GM04504 (cell line): ENCODE data around the gene CCSER1.

ENCODE experiments used
- DNase-seq: peaks from one replicate; pipeline ENCODE4 v3.0.0-alpha.2; 2012; ENCODE audit warnings: low read depth

CCSER1 gene

DNA sequence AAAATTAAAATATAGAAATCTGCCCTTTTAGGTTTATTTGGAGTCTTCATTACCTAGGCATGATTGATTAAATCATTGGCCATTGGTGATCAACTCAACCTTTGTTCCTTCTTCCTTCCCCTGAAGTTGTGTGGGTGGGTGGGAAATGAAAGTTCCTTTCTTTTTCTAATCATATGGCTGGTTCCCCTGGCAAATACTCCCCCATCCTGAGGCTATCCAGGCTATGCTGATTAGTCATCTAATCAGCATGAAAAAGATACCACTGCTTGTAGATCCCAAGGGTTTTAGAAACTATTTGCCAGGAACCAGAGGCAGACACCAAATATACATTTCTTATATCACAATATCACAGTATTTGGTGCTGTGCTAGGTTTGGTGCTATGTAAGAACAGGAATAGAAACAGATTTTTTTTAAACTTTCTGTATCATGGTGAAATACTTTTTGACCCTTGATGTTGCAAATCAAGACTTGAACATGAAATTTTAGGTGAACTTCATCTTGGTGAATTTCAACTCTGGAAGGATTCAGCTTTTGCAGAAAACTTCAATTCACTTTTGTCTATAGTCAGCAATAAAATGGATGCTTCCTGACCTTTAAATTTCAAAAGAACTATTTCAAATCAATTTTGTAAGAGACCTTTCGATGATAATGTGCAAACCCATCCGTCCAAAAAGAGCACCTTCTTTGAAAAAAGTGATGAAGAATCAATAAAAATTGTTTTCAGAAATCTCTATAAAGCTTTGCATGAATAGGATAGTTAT lies 71.1 kb downstream of the CCSER1 start:
- no peak for DNase-seq

DNA sequence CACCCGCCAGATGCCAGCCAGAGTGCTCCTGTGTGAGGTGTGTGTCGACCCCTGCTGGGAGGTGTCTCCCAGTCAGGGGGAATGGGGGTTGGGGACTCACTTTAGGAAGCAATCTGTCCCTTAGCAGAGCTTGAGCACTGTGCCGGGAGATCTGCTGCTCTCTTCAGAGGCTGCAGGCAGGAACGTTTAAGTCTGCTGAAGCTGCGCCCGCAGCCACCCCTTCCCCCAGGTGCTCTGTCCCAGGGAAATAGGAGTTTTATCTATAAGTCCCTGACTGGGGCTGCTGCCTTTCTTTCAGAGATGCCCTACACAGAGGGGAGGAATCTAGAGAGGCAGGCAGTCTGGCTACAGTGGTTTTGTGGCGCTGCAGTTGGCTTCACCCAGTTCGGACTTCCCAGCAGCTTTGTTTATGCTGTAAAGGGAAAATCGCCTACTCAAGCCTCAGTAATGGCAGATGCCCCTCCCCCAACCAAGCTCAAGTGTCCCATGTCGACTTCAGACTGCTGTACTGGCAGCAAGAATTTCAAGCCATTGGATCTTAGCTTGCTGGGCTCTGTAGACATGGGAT lies 80.8 kb downstream of the CCSER1 start:
- no peak for DNase-seq

DNA sequence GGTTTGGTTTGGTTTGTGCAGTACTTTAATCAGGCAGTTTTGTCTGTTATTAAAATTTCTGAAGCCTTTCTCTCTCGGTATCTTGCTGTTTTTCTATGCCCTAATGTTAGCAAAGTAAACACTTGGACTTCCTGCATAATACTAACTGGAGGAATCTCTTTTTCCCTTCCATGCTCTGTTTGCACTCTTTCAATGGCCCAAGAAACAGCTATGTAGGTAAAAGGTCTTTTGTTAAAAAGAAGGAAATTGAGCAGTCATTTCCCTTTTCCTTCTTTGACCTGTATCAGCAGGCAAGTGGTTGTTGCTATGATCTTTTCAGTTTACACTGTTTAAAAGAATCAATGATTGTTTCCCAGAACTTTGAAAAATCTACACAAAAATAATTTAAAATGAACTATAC lies 82.7 kb downstream of the CCSER1 start:
- no peak for DNase-seq

GRCh38 chr4:90211174-90211573 lies 84.0 kb downstream of the CCSER1 start:
- no peak for DNase-seq

GRCh38 chr4:90215286-90215685 lies 88.1 kb downstream of the CCSER1 start:
- DNase-seq: no peak

DNA sequence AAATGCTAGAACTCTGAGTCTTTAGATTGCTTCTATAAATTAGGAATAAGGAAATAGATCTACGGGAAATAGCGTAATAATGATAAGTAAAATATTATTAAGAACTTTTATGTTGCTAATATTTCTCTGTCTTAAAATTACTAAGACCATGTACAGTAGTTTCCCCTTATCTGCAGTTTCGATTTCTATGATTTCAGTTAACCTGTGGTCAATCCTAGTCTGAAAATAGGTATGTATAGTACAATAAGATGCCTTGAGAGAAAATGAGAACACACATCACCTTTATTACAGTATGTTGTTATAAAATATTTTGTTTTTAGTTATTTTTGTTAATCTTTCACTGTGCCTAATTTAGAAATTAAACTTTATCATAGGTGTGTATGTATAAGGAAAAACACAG lies 92.6 kb downstream of the CCSER1 start:
- no peak for DNase-seq

DNA sequence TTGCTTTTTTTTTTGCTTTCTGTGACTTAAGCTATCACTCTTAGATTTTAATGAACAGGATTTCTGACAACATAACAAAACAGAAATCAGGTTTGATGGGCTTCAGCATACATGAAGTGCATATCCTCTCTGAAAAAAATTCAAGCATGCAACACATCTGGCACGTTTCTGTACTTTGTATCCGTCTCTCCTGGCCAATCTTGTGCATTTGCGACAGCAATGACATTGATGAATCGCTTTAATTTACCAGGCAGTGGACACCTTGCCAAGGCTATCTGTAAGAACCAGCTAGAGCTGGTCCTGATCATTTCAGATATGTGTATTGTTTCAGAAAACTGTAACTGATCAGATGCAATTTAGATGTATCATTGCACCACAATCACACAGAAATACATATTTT lies 93.3 kb downstream of the CCSER1 start:
- no peak for DNase-seq

GRCh38 chr4:90226734-90227133 lies 99.5 kb downstream of the CCSER1 start:
- DNase-seq: no peak

DNA sequence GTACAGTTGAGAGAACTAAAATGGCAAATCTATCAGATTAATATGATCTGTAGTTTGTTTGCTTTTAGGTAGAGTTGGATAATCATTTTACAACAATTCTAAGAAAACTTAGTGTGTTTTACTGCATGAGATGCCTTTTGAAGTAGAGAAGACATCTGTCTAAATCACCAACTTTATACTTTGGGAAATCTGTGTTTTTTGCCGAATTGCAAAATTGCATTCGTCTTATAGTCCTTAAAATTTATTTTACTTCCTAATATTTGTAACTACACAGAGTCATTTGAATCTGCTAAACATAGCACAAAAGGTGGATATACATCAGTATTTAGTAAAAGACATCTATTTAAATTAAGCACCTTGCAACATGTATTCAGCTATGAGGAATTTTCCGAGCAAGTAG lies 100.0 kb downstream of the CCSER1 start:
- no peak for DNase-seq

GRCh38 chr4:90234916-90235547 lies 107.8 kb downstream of the CCSER1 start:
- no peak for DNase-seq

- DNase-seq: no peak
Measured at GRCh38 chr4:90237751-90238530, 110.7 kb downstream of the CCSER1 start.

GRCh38 chr4:90240333-90240732 lies 113.1 kb downstream of the CCSER1 start:
- DNase-seq: no peak

- no peak for DNase-seq
Measured at GRCh38 chr4:90241008-90241407, 113.8 kb downstream of the CCSER1 start.

DNA sequence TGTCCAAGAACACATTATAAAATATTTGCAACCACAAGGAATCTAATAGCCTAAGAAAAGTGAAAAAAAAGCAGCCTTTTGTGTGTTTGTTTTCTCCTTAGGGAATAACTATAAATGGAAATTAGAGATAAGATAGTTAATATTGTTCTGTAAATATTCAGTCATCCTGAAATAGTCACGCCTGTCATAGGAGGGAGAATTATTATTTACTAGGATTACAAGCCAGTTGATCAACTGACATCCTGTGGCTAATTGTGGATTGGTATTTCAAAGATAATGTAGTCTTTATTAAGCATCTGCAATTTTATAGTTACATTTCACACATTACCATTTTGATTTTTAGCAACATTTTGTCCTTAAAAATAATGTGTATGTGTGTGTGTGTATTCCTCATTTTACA lies 118.6 kb downstream of the CCSER1 start:
- DNase-seq: no peak

DNA sequence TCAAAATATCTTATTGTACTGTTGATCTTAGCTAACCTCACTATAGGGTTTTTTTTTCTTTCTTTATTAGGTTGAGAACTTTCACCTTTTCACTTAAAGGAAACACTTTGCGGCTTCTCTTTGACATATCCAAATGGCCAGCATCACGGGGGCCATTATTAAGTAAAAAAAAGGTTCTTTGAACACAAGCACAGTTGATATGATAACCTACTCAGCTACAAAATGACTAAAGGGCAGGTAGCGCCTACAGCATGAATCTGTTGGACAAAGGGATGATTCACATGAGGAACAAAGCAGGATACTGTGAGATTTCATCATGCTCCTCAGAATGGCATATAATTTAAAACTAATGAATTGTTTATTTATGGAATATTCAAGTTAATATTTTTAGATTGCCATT lies 119.6 kb downstream of the CCSER1 start:
- DNase-seq: no peak

- DNase-seq: no peak
Measured at GRCh38 chr4:90254357-90254756, 127.2 kb downstream of the CCSER1 start.

DNA sequence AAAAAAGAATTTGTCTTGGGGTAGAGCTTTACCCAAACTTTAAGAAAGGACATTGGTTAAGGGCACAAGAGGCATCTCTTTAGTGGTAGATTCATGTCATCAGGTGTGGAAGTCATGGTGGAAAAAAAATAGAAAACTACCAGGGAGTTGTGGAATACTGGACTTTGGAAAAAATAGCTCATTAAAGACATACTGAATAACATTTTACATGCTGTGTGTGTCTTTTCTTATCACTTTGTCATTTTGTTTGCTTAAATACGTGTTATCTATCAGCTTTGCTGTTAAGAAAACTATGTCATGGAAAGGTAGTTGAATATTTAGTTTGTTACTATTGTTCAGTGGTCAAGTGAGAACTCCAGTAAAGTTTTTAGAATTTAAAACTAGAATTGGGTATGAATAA lies 147.0 kb downstream of the CCSER1 start:
- DNase-seq: no peak

GRCh38 chr4:90280954-90281353 lies 153.8 kb downstream of the CCSER1 start:
- no peak for DNase-seq

DNA sequence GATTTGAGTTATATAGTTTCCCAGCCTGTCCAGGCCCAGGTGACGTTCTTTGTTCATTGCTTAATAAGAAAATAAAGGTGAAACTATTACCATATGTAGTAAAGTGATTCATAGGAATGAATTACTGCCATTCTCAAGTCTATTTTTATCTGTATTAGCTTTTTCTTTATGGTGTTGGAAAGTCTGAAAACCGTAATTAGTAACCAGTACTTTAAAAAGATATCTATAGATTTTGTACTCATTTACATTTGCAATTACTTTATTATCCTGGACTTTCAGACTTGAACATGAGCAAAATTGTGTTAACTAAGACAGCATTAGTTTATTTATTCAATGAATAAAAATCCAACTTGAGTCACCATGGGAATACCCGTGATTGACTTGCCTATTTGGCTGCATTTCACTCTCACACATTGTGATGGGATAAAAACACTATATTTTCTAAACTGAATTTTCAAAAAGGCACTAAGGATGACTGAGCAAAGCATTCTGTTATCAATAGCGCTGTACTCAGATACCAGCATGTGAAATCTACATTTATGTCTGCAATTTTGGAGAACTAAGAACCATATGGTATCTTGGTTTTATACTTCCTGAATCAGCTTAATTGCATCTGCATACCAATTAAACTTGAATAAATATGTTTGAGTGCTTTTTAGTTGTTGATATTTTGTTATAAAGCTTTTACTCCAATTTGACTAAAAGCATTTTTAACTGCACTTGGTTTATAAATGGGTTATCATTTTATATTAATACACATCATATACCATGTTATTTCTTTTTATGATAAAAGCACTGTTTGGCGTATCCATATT lies 154.6 kb downstream of the CCSER1 start:
- DNase-seq: no peak

DNA sequence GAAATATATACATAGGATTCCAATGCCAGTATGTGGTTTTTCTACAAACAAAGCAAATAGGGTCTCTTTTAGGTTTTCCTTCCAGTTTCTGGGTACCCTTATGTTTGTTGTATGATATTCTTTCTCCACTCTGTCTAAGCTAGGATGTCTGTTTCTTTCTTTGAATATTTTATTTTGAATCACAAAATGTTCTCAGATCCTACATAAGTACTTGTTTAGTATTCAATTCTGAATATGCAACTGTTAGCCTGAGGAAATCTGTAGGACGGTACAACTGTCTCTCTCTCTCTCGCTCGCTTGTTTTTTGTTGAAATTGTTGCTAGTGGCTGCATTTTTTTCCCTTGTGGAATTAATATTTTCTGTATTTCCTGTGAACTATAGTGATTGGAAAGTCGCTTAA lies 163.2 kb downstream of the CCSER1 start:
- no peak for DNase-seq

DNA sequence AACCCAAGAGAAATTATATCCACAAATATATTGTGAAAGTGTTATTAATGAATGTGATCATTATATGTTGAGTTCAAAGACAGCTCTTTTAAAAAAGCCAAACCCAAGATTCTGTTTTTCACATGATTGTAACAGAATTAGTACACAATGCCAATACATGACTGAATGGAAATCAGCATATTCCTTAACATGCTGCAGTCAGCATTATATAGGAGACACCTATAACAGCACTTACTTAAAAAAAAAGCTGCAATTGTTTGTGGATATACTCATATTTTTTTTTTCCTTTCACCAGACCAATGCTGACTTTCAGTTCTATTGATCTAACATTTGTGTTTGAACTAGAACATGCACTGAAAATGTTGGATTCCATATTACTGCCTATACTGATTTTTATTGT lies 165.2 kb downstream of the CCSER1 start:
- no peak for DNase-seq

DNA sequence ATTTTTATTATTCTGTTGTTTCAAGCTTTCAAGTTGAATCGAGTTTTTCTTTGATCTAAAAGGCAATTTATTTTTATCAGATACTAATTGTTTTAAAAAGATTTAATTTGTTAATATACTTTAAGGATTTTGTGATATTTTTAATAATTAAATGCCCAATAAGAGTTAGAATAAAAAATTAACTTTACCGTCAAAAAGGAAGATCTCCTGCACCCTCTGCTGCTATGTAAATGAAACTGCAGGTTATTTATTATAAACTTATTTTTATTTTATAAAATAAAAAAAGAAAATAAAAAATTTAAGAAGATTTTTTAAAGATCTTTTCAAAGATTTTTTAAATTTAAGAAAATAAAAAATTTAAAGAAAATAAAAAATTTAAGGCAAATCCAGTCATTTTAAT lies 166.1 kb downstream of the CCSER1 start:
- DNase-seq: no peak
